NT2/D1 (cell line): ENCODE results near the gene BAG5.

Source experiments
- DNase-seq: peaks from one replicate; pipeline ENCODE4 v3.0.0-alpha.2; 2011; ENCODE audit warnings: low read depth, low spot score
- H3K27me3 ChIP-seq: 2 replicates; pipeline ENCODE4 v1.6.0; 2011; ENCODE audit warnings: mild to moderate bottlenecking; ENCODE audit not compliant: insufficient read length, insufficient read depth
- H3K36me3 ChIP-seq: 2 replicates; pipeline ENCODE4 v1.6.1; 2011; ENCODE audit warnings: mild to moderate bottlenecking, low read length, mixed read lengths; ENCODE audit not compliant: insufficient read depth, insufficient read length
- H3K4me1 ChIP-seq: 2 replicates; pipeline ENCODE4 v1.5.1; 2011; ENCODE audit not compliant: insufficient read depth, insufficient read length
- H3K4me3 ChIP-seq: 2 replicates; pipeline ENCODE4 v1.5.1; 2011; ENCODE audit warnings: low read depth; ENCODE audit not compliant: insufficient read length
- H3K9ac ChIP-seq: 2 replicates; pipeline ENCODE4 v1.6.0; 2011; ENCODE audit warnings: low read depth; ENCODE audit not compliant: insufficient read length
- H3K9me3 ChIP-seq: 2 replicates; pipeline ENCODE4 v1.5.1; 2011; ENCODE audit warnings: mild to moderate bottlenecking, low read length; ENCODE audit not compliant: insufficient read depth
- SUZ12 ChIP-seq: IDR thresholded peaks from 2 replicates; pipeline ENCODE4 v1.6.1; 2011; ENCODE audit not compliant: insufficient read length, insufficient read depth; ENCODE audit errors: extremely low read depth
- YY1 ChIP-seq: IDR thresholded peaks from 2 replicates; pipeline ENCODE4 v1.6.1; 2011; ENCODE audit not compliant: insufficient read length, insufficient read depth
- ZNF274 ChIP-seq: IDR thresholded peaks from 2 replicates; pipeline ENCODE4 v1.6.1; 2011; ENCODE audit warnings: mild to moderate bottlenecking, low read depth, low read length

Gene BAG5

DNA sequence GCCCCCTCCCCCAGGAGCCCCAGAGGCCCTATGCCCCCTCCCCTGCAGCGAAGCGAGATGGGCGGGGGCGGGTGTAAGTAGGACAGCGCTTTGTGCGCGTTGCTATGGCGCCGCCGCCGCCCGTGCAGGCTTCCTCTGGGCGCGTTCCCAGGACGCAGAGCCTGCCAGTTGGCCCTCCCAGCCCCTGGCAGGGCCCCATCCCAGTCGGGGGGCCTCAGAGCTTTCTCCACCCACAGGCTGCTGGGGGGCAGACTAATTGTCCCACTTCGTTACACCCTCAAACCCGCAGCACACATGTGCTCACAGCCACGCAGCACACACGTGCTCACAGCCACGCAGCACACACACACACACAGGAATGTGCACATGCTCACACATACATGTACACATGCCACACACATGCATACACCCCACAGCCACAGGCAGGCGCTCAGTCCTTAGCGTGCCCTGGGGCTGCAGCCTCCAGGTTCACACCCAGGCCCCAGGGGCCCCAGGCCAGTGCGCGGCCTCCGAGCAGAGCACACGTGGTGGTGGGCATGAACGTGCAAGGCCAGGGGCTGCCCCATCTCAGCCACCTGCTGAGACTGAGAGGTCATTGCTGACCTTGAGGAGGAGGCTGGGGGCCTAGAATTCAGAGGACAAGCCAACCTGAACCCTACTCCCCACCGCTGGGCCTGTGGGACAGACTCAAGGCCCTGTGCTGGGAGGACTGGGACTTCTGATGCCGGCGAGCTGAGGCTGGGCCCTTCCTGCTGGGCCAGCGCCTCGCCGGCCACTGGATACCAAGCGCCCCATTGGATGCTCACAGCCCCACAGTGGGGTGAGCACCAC, 17.9 kb downstream of the BAG5 start:
- Histone ChIP-seq H3K9ac (peak overlapping the region; percentile 21), H3K4me1 (peaks cover 40% of the 10 kb centered on the region), H3K27me3 (no peaks in the 10 kb centered on the region), H3K4me3 (no peak overlapping the region), H3K9me3 (no peaks in the 10 kb centered on the region), H3K36me3 (no peaks in the 10 kb centered on the region)
- TF ChIP-seq YY1 (no peak), ZNF274 (no peak), SUZ12 (no peak)
- no peak for DNase-seq

DNA sequence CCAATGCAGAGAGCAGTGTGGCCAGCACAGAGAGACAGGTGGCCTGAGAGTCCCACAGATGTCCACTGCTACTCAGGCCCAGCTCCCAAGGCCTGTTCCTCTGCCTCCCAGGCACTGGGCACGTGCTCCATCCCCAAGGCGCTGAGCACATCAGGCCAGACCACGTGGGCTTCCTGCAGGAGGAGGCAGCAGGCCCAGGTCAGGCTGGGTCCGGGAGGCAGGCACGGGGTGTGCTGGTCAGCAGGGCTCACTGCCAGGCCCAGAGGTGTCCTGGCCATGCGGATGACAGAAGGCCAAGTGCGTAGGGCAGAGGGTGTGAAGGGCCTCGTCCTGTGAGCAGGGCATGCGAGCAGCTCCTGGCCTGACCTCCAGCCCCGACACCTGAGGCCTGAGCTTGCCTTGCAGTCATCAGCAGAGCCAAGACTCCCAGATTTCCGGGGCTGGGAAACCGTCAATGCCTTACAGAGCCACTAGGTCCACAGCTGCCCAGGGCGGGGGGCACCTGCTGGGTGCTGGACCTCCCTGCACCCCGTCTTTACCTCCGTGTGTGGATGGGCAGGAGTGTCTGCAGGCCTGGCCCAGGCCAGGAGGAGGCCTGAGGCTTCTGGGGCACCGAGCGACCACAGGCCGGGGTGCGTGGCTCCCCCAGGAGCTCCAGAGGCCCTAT, 18.6 kb downstream of the BAG5 start:
- TF ChIP-seq ZNF274 (no peak), SUZ12 (no peak), YY1 (no peak)
- peak overlapping the region; percentile 70 for H3K9ac ChIP-seq
- H3K4me3 ChIP-seq: no peak overlapping the region
- peaks cover 40% of the 10 kb centered on the region for H3K4me1 ChIP-seq
- no peaks in the 10 kb centered on the region for H3K36me3 ChIP-seq
- no peak for DNase-seq
- no peaks in the 10 kb centered on the region for H3K27me3 ChIP-seq
- no peaks in the 10 kb centered on the region for H3K9me3 ChIP-seq

DNA sequence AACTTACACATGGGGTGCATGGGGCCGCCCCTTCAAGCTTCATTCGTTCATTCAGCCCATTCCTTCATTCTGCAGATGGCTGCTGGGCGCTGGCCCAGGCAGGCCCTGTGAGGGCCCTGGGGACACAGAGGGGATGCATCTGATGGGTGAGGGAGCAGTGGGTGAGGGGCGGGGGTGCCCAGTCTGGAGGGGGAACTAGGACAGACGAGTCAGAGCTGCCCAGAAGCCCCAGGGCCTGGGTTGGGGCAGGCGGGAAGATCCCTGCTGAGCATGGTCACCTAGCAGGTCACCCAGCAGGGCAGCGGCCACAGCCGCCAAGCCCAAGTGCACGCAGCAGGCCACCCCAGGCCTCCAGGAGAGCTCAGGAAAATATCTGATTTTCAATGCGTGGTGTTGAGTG, 19.3 kb downstream of the BAG5 start:
- no peak for DNase-seq
- H3K4me3 ChIP-seq: no peak overlapping the region
- H3K4me1 ChIP-seq: peaks cover 40% of the 10 kb centered on the region
- no peak for TF ChIP-seq YY1
- no peak for TF ChIP-seq SUZ12
- no peak for TF ChIP-seq ZNF274
- H3K36me3 ChIP-seq: no peaks in the 10 kb centered on the region
- peak overlapping the region; percentile 50 for H3K9ac ChIP-seq
- H3K9me3 ChIP-seq: no peaks in the 10 kb centered on the region
- H3K27me3 ChIP-seq: no peaks in the 10 kb centered on the region

DNA sequence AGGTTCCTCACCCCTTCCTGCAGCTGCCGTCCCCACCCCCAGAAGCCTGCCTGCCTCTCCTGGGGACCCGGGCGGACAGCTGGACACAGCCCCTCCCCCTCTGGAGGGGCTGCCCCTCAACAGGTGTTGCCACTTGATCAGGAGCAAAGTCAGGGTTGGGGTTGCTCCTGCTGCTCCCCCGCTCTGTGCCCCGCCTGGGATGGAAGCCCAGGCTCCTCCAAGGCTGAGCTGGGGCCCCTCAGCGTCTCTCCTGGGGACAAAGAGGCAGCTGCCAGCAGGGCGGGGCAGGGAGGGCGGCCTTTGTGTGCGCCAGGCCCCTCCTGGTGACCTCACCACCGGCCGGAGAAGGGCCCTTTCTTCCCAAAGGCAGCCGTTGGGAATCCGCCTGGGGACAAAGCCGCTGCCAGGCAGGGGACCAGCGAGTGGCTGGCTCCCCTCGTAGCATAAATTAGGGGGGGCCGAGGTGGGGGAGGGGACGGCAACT, 19.8 kb downstream of the BAG5 start:
- Histone ChIP-seq H3K27me3 (no peaks in the 10 kb centered on the region), H3K9me3 (no peaks in the 10 kb centered on the region), H3K36me3 (peaks cover 2% of the 10 kb centered on the region), H3K4me1 (peaks cover 40% of the 10 kb centered on the region), H3K9ac (peak overlapping the region; percentile 88), H3K4me3 (peak overlapping the region; percentile 28)
- DNase-seq: peak; percentile 81
- no peak for TF ChIP-seq ZNF274
- TF ChIP-seq YY1: no peak
- TF ChIP-seq SUZ12: no peak

DNA sequence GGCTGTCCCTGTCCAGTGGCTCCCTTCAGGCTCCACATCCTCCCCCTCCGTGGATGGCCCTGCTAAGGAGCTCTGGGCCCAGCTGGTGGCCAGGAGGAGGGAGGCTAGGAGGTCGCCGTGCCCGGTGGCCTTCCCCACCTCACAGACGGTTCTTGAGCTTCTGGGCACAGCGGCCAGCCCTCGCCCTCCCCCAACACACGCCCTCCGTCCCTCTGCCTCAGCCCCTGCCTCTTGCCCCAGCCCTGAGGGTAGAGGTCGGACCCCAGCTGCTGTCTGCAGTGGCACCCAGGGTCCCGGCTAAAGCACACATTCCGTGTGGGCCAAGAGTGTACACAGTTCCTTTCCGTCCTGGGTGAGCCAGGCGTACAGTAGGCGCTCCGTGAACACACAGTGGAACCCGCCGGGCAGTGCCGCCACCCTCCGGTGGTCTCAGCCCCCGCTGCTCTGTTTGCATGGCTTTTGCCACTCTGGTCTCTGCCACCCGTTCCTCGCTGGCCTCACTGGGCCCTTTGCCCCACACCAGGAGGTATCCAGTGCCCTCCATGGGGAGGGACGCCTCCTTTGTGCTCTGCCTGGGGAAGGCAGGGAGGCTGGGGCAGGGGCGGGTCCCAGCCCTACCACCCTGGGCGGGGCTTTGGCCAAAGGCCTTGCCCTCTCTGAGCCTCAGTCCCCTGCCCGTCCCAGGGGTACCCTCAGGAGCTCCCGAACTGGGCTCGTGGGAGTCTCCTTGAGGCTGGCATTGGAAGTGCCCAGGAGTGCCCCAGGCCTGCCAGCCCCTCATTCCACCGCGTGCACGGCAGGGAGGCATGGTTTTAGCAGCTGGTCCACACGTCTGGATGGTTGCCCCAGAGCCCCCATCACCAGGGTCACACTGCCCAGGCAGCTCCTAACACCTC, 20.5 kb downstream of the BAG5 start:
- H3K36me3 ChIP-seq: peaks cover 5% of the 10 kb centered on the region
- H3K9ac ChIP-seq: peak overlapping the region; percentile 88
- no peaks in the 10 kb centered on the region for H3K9me3 ChIP-seq
- TF ChIP-seq YY1: no peak
- TF ChIP-seq SUZ12: no peak
- no peak for TF ChIP-seq ZNF274
- DNase-seq: no peak
- H3K4me3 ChIP-seq: peak overlapping the region; percentile 28
- peaks cover 39% of the 10 kb centered on the region for H3K4me1 ChIP-seq
- H3K27me3 ChIP-seq: no peaks in the 10 kb centered on the region

DNA sequence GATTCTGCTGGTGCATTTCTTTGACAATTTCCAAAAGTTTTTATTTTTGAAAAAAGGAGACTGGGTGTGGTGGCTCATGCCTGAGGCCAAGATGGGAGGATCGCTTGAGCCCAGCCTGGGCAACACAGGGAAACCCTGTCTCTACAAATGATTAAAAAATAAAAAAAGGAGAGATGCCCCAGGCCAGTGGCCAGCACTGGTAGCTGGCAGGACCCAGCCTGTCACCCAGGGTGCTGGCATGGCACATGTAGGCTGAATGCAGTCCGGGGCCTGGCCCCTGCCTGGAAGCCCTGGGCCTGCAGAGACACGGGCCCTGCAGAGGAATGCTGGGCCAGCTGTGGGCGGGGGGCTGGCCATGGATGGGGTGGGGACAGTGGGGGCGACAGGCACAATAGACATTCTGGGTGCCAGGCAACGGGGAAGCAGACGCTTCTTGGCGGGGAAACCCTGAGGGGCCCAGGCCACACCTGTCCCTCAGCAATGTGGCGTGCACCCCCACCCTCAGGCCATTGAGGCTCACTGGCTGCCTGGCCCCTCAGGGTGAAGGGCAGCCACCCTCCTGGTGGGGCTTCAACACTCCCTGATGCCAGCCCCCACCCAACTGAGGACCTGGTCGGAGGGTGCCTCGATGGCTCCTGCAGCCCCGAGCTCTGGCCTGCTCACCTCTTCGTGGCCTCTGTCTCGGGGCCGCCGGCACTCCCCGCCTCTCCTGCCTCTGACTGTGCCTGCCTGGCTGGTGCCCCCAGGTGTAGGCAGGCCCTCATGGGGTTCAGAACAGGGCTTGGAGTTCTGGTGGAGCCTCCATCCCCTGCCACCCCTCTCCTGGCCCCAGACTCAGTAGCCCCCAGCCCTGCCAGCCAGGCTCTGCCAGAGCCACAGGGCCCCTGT, 21.4 kb downstream of the BAG5 start:
- Histone ChIP-seq H3K4me3 (no peak overlapping the region), H3K36me3 (peaks cover 8% of the 10 kb centered on the region), H3K27me3 (no peaks in the 10 kb centered on the region), H3K9ac (peak overlapping the region; percentile 88), H3K9me3 (no peaks in the 10 kb centered on the region), H3K4me1 (peaks cover 37% of the 10 kb centered on the region)
- TF ChIP-seq YY1: no peak
- TF ChIP-seq ZNF274: no peak
- no peak for DNase-seq
